PFSK-1 (cell line): ENCODE results near the gene ARHGAP6.

Experiments used
- POLR2AphosphoS5 ChIP-seq: IDR thresholded peaks from 2 replicates; pipeline ENCODE4 v1.6.1; 2012; ENCODE audit warnings: low read depth, mild to moderate bottlenecking, control low read depth, low read length, moderate library complexity
- SIN3A ChIP-seq: IDR thresholded peaks from 2 replicates; pipeline ENCODE4 v1.6.1; 2012; ENCODE audit warnings: mild to moderate bottlenecking, low read length, moderate library complexity, borderline replicate concordance; ENCODE audit not compliant: insufficient read depth

DNA sequence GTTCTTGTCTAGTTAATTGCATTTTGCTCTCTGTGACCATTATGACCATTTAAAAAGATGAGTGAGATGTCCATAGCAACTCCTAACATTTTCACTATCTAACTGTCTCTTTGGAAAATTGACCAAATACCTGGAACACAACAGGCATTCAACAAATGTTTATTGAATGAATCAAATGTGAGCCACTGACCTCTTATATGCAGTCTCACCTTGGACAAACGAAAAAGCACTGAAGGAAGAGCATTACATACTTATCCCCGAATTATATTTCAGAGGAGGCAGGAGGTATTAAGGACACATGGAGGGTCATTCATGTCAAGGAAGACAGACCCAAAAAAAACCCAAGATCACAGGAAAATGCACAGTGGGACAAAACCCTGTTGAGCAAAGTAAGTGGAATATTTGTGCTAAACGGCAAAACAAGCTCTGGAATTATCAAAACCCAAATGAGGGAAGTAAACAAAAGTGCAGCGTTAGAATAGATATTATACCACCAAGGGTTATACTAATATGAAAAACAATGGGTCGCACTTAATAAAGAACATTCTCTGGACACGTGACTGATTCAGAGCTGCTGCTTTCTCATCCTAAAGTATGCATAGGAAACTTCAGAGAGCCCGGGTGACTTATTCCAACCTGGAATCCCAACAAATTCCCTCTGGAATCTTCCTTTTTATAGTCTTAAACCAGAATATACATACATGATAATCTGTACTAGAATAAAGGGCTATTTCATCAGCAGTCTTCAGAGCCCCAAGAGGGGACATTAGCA lies 240.6 kb downstream of the ARHGAP6 start:
- TF ChIP-seq SIN3A (no peak), POLR2AphosphoS5 (no peak)
